ENCODE measurements around the gene PARP6. TPM values are rescaled to one million over a fixed set of nuclear protein-coding genes. Genes with fewer than 3 reads are reported as not detected.

PARP6 gene
- total and polyA plus RNA-seq, 9 of the 15 experiments (the other 6 are each of a cell fraction or from before 2014, with no cell fraction given): 14.8 to 83.2 (median 28.3) TPM

DNA sequence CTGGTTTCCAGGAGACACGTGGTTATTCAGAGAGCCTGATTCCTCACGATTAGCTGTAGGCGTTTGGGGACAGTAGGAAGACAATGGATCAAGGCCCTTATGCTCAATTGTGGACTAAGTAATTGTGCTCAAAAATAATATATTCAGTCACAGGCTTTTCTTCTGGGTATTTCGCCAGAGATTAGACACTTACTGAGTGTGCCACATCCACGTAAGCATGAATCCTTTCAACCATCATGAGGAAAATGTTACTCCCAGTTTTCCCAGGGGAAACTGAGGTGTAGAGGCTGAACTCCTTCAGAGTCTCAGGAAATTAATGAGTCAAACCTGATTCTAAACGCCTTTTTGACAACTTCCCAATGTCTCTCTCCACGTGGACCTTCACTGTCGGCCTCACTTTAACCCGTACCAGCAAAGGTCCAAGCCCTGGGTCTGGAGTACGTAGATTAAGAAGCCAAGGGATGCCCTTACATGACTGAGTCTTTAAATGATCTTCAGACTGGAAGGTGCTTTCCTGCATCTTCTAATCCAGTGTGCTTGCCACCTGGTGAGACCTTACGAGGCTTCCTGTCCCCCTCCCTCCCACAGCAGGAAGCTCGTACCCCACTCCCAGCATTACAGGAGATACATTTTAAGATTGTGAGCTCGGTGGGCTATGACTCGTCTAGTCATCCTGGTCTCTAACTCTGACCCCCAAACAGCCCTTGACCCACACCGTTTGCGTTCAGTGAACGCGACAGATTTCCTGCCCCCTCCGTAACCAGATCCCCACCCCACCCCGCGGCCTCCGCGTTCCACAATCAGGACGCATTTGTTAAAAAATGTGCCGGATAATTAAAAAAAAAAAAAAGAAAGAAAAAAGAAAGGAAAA is 43.0 kb downstream of the PARP6 start:
- ATAC-seq (no peak), FAIRE-seq (no peak), DNase-seq (ENCODE audit: extremely low read depth in 1 of 4, low spot score in 3 of 4) (peak in 1 of 4 experiments; percentile 30)
- in situ Hi-C loops (cut with MboI): no loop called here
- H3K4me2 ChIP-seq (ENCODE audit: insufficient read depth, low read length): peak overlapping the region; percentile 96
- H2AFZ ChIP-seq (ENCODE audit: low read depth, low read length): no peak overlapping the region
- peaks cover 8% of the 10 kb centered on the region for H4K20me1 ChIP-seq (replicated peaks; ENCODE audit: control insufficient read depth, insufficient read depth, low read length)
- H3K27me3 ChIP-seq (ENCODE audit: control insufficient read depth in 2 of 2, insufficient read depth in 2 of 2, low read length in 2 of 2): no peaks in the 10 kb centered on the region
- POLR2A ChIA-PET: interaction anchor here (1.4 kb wide), 1 partner anchor 371 kb away, joined by 3 read pairs; no protein-coding TSS in a partner anchor
- BruUV-seq (replicated peaks): TSS peak; percentile 41
- CTCF ChIA-PET (ENCODE audit: low intra/inter-chr PET ratio): no interaction called here
- 12% methylated on average over 16 of the region's 25 CpGs for WGBS (ENCODE audit: insufficient coverage, low coverage, missing lambda C conversion rate)
- H3K4me1 ChIP-seq (replicated peaks in 1 of 2; ENCODE audit: control insufficient read depth in 2 of 2, insufficient read depth in 2 of 2, low read length in 2 of 2): peaks cover 48 to 66% of the 10 kb centered on the region in 2 experiments
- peak overlapping the region; percentile 77 to 92 for H3K9ac ChIP-seq (ENCODE audit: insufficient read depth in 1 of 2, low read depth in 2 of 2, low read length in 2 of 2)
- H3K36me3 ChIP-seq (ENCODE audit: control insufficient read depth, insufficient read depth, low read length): peaks cover 35% of the 10 kb centered on the region
- peaks cover 8% of the 10 kb centered on the region for H3K9me1 ChIP-seq (ENCODE audit: control insufficient read depth, insufficient read depth, low read length)
- no peaks in the 10 kb centered on the region for H3K9me3 ChIP-seq (replicated peaks; ENCODE audit: control insufficient read depth, insufficient read depth, low read depth, low read length)
- H3K27ac ChIP-seq (ENCODE audit: extremely low read depth, low read depth, low read length): peak overlapping the region; percentile 88
- peaks cover 63% of the 10 kb centered on the region for H3K79me2 ChIP-seq (ENCODE audit: control insufficient read depth, insufficient read depth, low read length)
- H3K4me3 ChIP-seq: peak overlapping the region; percentile 67
- intact Hi-C loops (cut with micrococcal nuclease): no loop called here
- TF ChIP-seq MAFK (IDR thresholded peaks at IDR 0.05; ENCODE audit: low read length): no peak
- TF ChIP-seq KDM5B (IDR thresholded peaks at IDR 0.05; ENCODE audit: insufficient replicate concordance, low read depth, low read length): peak; percentile 19
- TF ChIP-seq, protein P1, sequence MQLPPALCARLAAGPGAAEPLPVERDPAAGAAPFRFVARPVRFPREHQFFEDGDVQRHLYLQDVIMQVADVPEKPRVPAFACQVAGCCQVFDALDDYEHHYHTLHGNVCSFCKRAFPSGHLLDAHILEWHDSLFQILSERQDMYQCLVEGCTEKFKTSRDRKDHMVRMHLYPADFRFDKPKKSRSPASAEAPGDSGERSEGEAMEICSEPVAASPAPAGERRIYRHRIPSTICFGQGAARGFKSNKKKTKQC (CRISPR knock-in tag; IDR thresholded peaks at IDR 0.05): no peak
- TF ChIP-seq POLR2AphosphoS2 (IDR thresholded peaks at IDR 0.05; ENCODE audit: low read length): no peak
- TF ChIP-seq LEF1 (IDR thresholded peaks at IDR 0.05): no peak
- TF ChIP-seq ZBTB17 (CRISPR knock-in tag; IDR thresholded peaks at IDR 0.05): no peak
- TF ChIP-seq, protein P2, sequence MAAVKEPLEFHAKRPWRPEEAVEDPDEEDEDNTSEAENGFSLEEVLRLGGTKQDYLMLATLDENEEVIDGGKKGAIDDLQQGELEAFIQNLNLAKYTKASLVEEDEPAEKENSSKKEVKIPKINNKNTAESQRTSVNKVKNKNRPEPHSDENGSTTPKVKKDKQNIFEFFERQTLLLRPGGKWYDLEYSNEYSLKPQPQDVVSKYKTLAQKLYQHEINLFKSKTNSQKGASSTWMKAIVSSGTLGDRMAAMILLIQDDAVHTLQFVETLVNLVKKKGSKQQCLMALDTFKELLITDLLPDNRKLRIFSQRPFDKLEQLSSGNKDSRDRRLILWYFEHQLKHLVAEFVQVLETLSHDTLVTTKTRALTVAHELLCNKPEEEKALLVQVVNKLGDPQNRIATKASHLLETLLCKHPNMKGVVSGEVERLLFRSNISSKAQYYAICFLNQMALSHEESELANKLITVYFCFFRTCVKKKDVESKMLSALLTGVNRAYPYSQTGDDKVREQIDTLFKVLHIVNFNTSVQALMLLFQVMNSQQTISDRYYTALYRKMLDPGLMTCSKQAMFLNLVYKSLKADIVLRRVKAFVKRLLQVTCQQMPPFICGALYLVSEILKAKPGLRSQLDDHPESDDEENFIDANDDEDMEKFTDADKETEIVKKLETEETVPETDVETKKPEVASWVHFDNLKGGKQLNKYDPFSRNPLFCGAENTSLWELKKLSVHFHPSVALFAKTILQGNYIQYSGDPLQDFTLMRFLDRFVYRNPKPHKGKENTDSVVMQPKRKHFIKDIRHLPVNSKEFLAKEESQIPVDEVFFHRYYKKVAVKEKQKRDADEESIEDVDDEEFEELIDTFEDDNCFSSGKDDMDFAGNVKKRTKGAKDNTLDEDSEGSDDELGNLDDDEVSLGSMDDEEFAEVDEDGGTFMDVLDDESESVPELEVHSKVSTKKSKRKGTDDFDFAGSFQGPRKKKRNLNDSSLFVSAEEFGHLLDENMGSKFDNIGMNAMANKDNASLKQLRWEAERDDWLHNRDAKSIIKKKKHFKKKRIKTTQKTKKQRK (IDR thresholded peaks at IDR 0.05; ENCODE audit: borderline replicate concordance, low read depth, low read length): no peak
- TF ChIP-seq ADNP (tag; IDR thresholded peaks at IDR 0.05): no peak
- TF ChIP-seq ZNF311 (CRISPR knock-in tag; IDR thresholded peaks at IDR 0.05): no peak
- no peak for TF ChIP-seq BCL6 (CRISPR knock-in tag; IDR thresholded peaks at IDR 0.05)
- TF ChIP-seq, protein P3, sequence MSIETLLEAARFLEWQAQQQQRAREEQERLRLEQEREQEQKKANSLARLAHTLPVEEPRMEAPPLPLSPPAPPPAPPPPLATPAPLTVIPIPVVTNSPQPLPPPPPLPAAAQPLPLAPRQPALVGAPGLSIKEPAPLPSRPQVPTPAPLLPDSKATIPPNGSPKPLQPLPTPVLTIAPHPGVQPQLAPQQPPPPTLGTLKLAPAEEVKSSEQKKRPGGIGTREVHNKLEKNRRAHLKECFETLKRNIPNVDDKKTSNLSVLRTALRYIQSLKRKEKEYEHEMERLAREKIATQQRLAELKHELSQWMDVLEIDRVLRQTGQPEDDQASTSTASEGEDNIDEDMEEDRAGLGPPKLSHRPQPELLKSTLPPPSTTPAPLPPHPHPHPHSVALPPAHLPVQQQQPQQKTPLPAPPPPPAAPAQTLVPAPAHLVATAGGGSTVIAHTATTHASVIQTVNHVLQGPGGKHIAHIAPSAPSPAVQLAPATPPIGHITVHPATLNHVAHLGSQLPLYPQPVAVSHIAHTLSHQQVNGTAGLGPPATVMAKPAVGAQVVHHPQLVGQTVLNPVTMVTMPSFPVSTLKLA (conservative IDR thresholded peaks at IDR 0.05): peak; percentile 14 to 58; a peak in 2 of 4 replicates
- TF ChIP-seq SOX6 (IDR thresholded peaks at IDR 0.05): no peak
- TF ChIP-seq MTF1 (CRISPR knock-in tag; IDR thresholded peaks at IDR 0.05; ENCODE audit: borderline replicate concordance): no peak
- TF ChIP-seq SP1 (CRISPR knock-in tag; IDR thresholded peaks at IDR 0.05): no peak
- TF ChIP-seq, protein P4, sequence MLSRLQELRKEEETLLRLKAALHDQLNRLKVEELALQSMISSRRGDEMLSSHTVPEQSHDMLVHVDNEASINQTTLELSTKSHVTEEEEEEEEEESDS (CRISPR knock-in tag; IDR thresholded peaks at IDR 0.05): no peak
